Left kidney (tissue), 8 donors: Measurements from ENCODE around the gene HAPSTR1. TPM values are rescaled to one million over a fixed set of nuclear protein-coding genes. Genes with fewer than 3 reads are reported as not detected.
A peak's percentile ranks its signal among the peaks of the same experiment; 100 is the strongest.
"Not testable (repeated sequence)": the region's sequence is repeated elsewhere in the genome, so short reads cannot be mapped to it uniquely, and the experiment has no call there.

Experiments used
- DNase-seq: peaks from one replicate; pipeline ENCODE4 v3.0.0-alpha.2; 2013
- long read RNA-seq, 8 donors: transcript quantifications; one replicate each; lab custom pipeline, GENCODE V29; 2026
- polyA plus RNA-seq: library from polyadenylated mRNA; unstranded; fragments of 120-200 nt; gene quantifications from one replicate; pipeline ENCODE4 v1.2.1, GENCODE V29; 2013; ENCODE audit not compliant: insufficient read length

The HAPSTR1 gene
- polyA plus RNA-seq: 58.1 TPM
- long read RNA-seq, donor 1, full-length matches to known transcripts: 13 of 49 reads
- long read RNA-seq, donor 1, partial matches to known transcripts: 36 of 49 reads
- long read RNA-seq, donor 1, other reads (novel, unspliced or antisense): 0 of 49 reads
- long read RNA-seq, donor 2, full-length matches to known transcripts: 8 of 8 reads
- long read RNA-seq, donor 2, partial matches to known transcripts: 0 of 8 reads
- long read RNA-seq, donor 2, other reads (novel, unspliced or antisense): 0 of 8 reads
- long read RNA-seq, donor 3, full-length matches to known transcripts: 12 of 12 reads
- long read RNA-seq, donor 3, partial matches to known transcripts: 0 of 12 reads
- long read RNA-seq, donor 3, other reads (novel, unspliced or antisense): 0 of 12 reads
- long read RNA-seq, donor 4: 0 reads
- long read RNA-seq, donor 5, full-length matches to known transcripts: 14 of 14 reads
- long read RNA-seq, donor 5, partial matches to known transcripts: 0 of 14 reads
- long read RNA-seq, donor 5, other reads (novel, unspliced or antisense): 0 of 14 reads
- long read RNA-seq, donor 6, full-length matches to known transcripts: 10 of 10 reads
- long read RNA-seq, donor 6, partial matches to known transcripts: 0 of 10 reads
- long read RNA-seq, donor 6, other reads (novel, unspliced or antisense): 0 of 10 reads
- long read RNA-seq, donor 7, full-length matches to known transcripts: 13 of 142 reads
- long read RNA-seq, donor 7, partial matches to known transcripts: 129 of 142 reads
- long read RNA-seq, donor 7, other reads (novel, unspliced or antisense): 0 of 142 reads
- long read RNA-seq, donor 8, full-length matches to known transcripts: 3 of 3 reads
- long read RNA-seq, donor 8, partial matches to known transcripts: 0 of 3 reads
- long read RNA-seq, donor 8, other reads (novel, unspliced or antisense): 0 of 3 reads

- peak; percentile 100 for DNase-seq
Observed at GRCh38 chr16:9090960-9091866, at the start of gene HAPSTR1. Gene HAPSTR1 (plus strand): TSS chr16:9091644. CDS start chr16:9092045, 401 bp downstream.

GRCh38 chr16:9042533-9042932, 48.9 kb upstream of the HAPSTR1 start:
- DNase-seq: no peak

GRCh38 chr16:9042964-9043680, 48.3 kb upstream of the HAPSTR1 start:
- no peak for DNase-seq

GRCh38 chr16:9045562-9045961, 45.9 kb upstream of the HAPSTR1 start:
- not testable (repeated sequence) for DNase-seq

- DNase-seq: no peak
Observed at GRCh38 chr16:9046667-9047055, 44.8 kb upstream of the HAPSTR1 start.

- DNase-seq: peak; percentile 30
Observed at GRCh38 chr16:9047689-9048301, 43.6 kb upstream of the HAPSTR1 start.

- DNase-seq: no peak
Observed at GRCh38 chr16:9048302-9048700, 43.1 kb upstream of the HAPSTR1 start.

GRCh38 chr16:9049241-9049640, 42.2 kb upstream of the HAPSTR1 start:
- no peak for DNase-seq

GRCh38 chr16:9050102-9050830, 41.2 kb upstream of the HAPSTR1 start:
- DNase-seq: no peak

GRCh38 chr16:9053006-9053601, 38.3 kb upstream of the HAPSTR1 start:
- DNase-seq: peak; percentile 48

GRCh38 chr16:9054460-9054859, 37.0 kb upstream of the HAPSTR1 start:
- no peak for DNase-seq

- DNase-seq: no peak
Observed at GRCh38 chr16:9055115-9055514, 36.3 kb upstream of the HAPSTR1 start.

GRCh38 chr16:9055661-9056060, 35.8 kb upstream of the HAPSTR1 start:
- no peak for DNase-seq

- DNase-seq: no peak
Observed at GRCh38 chr16:9056061-9056460, 35.4 kb upstream of the HAPSTR1 start.

GRCh38 chr16:9058211-9058610, 33.2 kb upstream of the HAPSTR1 start:
- DNase-seq: no peak

- no peak for DNase-seq
Observed at GRCh38 chr16:9060225-9060624, 31.2 kb upstream of the HAPSTR1 start.

- DNase-seq: no peak
Observed at GRCh38 chr16:9061358-9061813, 30.1 kb upstream of the HAPSTR1 start.

GRCh38 chr16:9062301-9062700, 29.1 kb upstream of the HAPSTR1 start:
- no peak for DNase-seq

- no peak for DNase-seq
Observed at GRCh38 chr16:9065077-9065476, 26.4 kb upstream of the HAPSTR1 start.
